Occipital lobe (tissue), 2 donors: ENCODE data around the gene SAMD14. TPM values are rescaled to one million over a fixed set of nuclear protein-coding genes. Genes with fewer than 3 reads are reported as not detected.

Experiments used
- DNase-seq: peaks from one replicate; lab custom pipeline; 2025; lab: John Stamatoyannopoulos, UW
- total RNA-seq: library from RNA; depleted of rRNA; stranded (reverse); fragments of >200 nt; gene quantifications from one replicate; pipeline ENCODE4 v1.2.3, GENCODE V29; 2014

Gene SAMD14
- total RNA-seq, 1 donor from 2014 or later: 21.5 TPM

- DNase-seq: no peak
Observed at GRCh38 chr17:50133769-50134099, 3.8 kb upstream of the SAMD14 start.

- no peak for DNase-seq
Observed at GRCh38 chr17:50133028-50133768, 3.2 kb upstream of the SAMD14 start.

DNA sequence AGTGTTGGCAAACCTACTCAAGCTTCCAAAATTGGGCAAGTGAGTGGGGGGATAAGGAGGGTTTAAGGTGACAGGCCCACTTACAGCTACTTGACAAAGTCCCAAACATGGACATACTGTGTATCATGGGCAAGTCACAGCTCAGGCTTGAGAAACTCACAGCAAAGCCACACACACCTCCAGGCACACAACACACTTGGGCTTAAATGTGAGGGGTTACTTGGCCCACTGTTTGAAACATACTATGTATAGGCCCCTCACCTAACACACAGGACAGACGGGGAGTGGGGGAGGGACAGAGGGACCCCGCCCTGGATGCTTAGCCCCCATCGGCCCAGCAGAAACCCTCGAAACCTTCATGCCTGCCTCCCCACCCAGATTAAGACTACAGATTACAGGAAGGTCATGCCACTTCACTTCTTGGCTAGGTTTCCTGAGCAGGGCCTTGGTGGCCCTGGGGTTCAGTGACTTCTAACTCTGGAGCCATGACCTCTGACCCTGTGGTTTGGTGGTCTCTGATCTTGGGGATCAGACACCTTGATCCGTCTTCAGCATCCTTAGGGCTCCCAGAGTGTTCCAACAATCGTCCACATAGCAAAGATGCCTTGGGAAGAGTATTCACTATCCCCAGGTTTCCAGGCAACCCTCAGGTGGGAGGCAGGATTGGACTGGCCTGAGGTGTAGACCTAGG is 2.3 kb upstream of the SAMD14 start:
- no peak for DNase-seq

DNA sequence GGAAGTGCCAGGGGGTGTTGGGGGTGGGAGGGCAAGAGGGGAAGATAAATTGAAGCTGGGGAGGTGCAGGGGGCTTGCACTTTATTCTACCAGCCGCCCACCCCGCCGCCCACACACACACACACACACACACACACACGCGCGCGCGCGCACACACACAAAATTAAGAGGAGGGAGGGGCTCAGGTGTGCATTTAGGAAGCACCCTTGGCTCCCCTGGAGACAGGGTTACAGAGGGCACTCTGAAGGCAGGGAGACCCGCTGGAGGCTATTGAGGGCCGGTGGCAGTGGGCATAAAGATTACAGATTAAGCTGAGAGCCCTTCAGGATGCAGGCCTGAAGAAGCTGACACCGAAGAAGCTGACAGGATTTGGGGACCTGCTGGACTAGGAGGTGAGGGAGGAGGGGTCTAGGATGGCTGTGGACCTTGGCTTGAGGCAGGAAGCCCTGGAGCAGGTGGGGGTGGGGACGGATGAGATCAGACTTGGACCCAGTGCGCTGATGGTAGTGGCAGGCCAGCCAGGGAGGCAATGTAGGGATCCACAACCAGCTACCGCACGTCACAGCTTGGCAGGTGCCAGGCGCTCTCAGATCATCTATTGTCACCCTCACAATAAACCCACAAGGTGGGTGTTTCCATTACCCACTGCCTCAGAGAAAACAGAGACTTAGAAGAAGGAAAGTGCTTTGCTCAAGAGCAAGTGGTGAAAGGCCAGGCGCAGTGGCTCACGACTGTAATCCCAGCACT is 772 bp upstream of the SAMD14 start:
- no peak for DNase-seq

DNA sequence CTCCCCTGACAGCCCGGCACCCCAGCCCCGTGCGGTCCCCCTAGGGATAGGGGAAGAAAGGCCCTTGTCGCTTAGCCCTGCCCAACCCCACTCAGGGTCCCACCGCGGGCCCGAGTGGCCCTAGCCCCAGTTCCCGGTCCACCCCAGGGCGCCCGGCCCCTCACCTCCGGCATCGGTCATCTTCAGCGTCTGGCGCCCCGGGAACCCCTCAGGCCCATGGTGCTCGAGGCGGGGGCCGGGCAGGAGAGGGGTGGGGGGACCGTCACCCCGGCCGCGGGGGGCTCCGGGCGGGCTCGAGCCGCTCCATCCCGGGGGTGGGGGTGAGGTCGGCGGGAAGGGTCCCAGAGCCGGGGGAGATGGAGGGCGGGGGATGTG is 620 bp downstream of the SAMD14 start:
- DNase-seq: no peak

DNA sequence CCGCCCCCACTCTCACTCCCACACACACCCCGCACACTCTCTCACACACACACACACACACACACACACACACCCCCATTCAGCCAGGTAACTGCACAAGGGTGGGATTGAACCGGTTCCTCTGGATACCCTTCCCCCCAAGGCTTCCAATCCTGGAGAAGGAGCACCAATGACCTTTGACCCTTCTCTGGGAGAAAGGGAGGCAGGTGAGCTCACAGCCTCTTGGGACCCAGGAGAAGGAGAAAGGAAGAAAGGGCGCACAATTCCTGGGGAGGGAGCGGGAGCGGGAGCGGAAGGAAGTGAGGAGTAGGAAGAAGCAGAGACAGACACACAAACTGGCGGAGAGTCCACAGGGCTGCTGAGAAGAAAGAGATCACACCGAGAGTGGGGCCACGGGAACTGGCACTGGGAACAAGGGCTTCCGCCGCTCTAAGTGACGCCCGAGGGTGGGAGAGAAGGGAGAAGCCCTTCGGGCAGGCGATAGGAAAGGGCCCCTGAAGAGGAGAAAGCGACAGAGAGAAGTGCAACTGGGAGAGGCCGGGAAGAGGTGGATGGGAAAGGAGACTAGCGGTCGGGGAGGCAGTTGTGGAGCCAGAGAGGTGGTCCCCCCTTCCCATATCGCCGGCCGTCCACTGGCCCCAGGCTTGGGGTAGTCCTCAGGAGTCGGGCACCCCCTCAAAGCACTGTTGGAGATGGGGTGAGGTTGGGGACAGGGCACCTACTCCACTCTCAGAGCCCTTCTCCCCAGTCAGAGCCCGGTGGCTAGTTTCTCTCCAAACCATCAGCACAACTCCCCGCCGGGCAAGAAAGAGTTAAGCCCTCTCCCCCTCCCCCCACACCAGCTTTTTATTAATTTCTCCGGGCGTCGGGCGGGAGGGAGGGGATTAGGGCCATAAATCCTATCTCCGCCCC is 1.3 kb downstream of the SAMD14 start:
- no peak for DNase-seq

DNA sequence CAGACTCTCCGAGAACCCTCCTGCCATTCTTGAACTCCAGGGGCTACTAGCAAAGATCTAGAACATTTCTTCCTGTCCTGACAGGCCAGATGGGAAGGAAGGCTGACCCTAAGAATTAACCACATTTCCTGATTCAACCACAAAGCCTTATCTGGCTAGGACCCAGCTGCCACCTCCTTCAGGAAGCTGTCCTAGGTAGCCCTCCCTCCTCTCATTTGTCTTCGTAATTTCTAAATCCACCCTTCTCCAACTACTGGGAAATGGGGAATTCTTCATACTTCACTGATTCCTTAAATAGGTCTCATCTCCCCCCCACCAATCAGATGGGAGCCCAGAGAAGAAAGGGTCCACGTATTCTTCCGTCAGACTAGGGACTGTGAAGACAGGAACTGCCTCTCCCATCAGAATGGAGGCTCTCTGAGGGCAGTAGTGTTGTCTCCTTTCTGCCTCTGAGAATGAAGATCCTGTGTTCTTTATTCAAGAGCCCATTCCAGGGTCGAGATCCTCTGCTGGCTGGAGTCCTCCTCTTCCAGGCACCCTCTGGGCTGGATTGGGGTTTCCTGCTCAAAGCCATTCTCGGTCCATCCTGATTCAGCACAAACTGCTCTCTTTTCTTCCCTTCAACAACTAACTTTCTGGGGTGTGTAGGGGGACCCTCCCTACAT is 2.1 kb downstream of the SAMD14 start:
- no peak for DNase-seq

DNA sequence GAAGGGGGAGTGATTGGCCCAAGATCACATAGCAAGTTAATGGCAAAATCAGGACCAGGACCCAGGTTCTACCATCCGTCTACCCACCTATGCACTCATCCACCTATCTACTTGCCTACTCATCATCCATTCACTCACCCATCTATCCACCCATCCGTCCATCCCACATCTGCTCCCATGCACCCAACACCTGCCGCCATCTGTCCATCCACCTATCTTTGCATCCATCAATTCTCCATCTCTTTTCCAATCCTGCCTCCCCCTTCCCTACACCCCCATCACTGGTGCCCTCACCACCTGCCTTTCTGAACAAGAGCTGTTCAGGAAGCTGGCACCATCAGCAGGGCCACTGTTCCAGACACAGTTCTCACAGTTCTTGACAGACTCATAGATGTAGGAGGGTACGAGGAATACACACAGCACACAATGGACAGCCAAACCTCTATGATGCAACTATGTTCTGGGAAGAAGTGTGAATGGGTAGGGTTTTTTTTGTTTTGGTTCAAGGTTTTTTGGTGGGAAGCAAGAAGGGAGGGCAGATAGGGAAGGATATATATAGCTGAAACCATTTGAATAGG is 4.5 kb downstream of the SAMD14 start:
- DNase-seq: no peak

- no peak for DNase-seq
Observed at GRCh38 chr17:50123649-50124349, 6.2 kb downstream of the SAMD14 start.

GRCh38 chr17:50122945-50123344 is 7.0 kb downstream of the SAMD14 start:
- no peak for DNase-seq

DNA sequence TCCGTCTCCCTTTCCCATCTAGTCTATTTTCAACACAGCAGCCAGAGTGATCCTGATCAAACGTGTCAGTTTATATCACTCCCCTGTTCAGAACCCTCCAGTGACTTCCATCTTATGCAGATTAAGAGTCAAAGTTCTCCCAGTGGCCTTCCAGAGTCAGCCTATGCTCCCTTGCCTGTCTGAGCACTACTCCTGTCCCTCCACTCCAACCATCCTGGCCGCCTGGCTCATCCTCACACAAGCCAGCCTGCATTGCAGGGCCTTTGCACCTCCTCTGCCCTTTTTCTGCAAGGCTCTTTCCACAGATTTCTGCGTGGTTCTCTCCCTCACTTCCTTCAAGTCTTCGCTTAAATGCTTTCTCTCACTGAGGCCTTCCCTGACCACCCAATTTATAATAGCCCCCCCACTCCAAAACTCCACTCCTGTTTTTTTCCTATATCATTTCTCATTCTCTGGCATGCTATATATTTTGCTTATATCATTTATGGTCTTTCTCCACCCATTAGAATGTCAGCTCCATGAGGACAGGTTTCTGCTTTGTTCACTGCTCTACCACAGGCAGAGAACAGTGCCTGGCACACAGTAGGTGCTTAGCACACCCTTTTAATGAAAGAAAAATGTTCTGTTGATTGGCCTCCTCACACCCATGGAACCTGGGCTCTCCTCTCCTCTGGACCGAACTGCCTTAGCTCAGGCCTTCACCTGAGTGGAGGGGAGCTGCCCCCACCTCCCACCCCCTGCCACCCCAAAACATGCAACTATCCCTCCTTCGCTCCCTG is 9.3 kb downstream of the SAMD14 start:
- no peak for DNase-seq

GRCh38 chr17:50118828-50119218 is 11.1 kb downstream of the SAMD14 start:
- DNase-seq: no peak

- no peak for DNase-seq
Observed at GRCh38 chr17:50118076-50118827, 11.7 kb downstream of the SAMD14 start.

- DNase-seq: no peak
Observed at GRCh38 chr17:50117202-50118051, 12.5 kb downstream of the SAMD14 start.

GRCh38 chr17:50115756-50116155 is 14.2 kb downstream of the SAMD14 start:
- DNase-seq: no peak

GRCh38 chr17:50114849-50115357 is 15.1 kb downstream of the SAMD14 start:
- no peak for DNase-seq

DNA sequence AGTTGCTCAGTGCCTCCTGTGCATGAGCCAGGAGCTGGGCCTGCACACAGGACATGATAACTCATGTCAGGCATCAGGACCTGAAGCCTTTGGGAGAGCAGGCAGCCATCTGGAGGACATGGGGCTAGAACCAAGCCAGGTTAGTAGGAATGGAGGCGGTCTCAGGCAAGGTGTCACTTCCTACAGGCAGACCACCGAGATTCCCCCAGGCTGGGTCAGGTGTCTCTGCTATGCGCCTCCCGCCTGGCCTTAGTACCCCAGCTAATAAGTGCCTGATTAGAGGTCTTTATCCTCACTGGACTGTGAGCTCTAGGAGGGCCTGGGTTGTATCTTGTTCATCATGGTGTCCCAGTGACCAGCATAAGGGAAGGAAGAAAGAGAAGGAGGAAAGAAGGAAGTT is 15.6 kb downstream of the SAMD14 start:
- DNase-seq: no peak
